Right lobe of liver (tissue), 4 donors: ENCODE measurements around the gene WNT3.

Experiments used
- CTCF ChIP-seq, 4 donors: fragments of 200-600 bp in 3 of 4; fragments of 450-650 bp in 1 of 4; IDR thresholded peaks; one replicate each; pipeline versions ENCODE4 v1.5.1 to v1.8.0; 2016 to 2022; ENCODE audit warnings: antibody characterized with exemption in 4 of 4, mild to moderate bottlenecking in 2 of 4
- POLR2A ChIP-seq: fragments of 450-650 bp; IDR thresholded peaks from one replicate; pipeline ENCODE4 v1.6.1; 2017; ENCODE audit warnings: antibody characterized with exemption, mild to moderate bottlenecking
- donor health status: DM: no; HTN: no; CAD: no.
- donor health status: DM: no; HTN: no; CAD: no.
- donor health status: DM: no; HTN: yes; CAD: no.

GRCh38 chr17:46730026-46730425 is 88.5 kb downstream of the WNT3 start:
- TF ChIP-seq CTCF (IDR thresholded peaks at IDR 0.05) (no peak), POLR2A (no peak)
